GM21619 (cell line): ENCODE measurements around the gene KRTAP13-3.

Experiments used
- ATAC-seq: cut with Tn5 transposase; IDR thresholded peaks from one replicate; pipeline ENCODE4 v1.9.1; 2021; ENCODE audit not compliant: unreplicated experiment

Gene KRTAP13-3

GRCh38 chr21:30425826-30426225 is at the start of gene KRTAP13-3:
Gene KRTAP13-3 (minus strand): TSS chr21:30425926. CDS start chr21:30425912, 14 bp downstream.
- ATAC-seq: no peak

GRCh38 chr21:30468900-30469714 is 43.4 kb upstream of the KRTAP13-3 start:
- no peak for ATAC-seq

- ATAC-seq: no peak
Observed at GRCh38 chr21:30463713-30464112, 38.0 kb upstream of the KRTAP13-3 start.

- ATAC-seq: no peak
Observed at GRCh38 chr21:30448514-30448913, 22.8 kb upstream of the KRTAP13-3 start.

- no peak for ATAC-seq
Observed at GRCh38 chr21:30447056-30447455, 21.3 kb upstream of the KRTAP13-3 start.

- ATAC-seq: no peak
Observed at GRCh38 chr21:30444204-30444603, 18.5 kb upstream of the KRTAP13-3 start.

GRCh38 chr21:30443226-30443625 is 17.5 kb upstream of the KRTAP13-3 start:
- ATAC-seq: no peak

GRCh38 chr21:30439975-30440374 is 14.2 kb upstream of the KRTAP13-3 start, which contains the start of gene KRTAP15-1:
Gene KRTAP15-1 (plus strand): TSS chr21:30440275. CDS start chr21:30440328, 53 bp downstream.
- no peak for ATAC-seq

- ATAC-seq: no peak
Observed at GRCh38 chr21:30437010-30437565, 11.4 kb upstream of the KRTAP13-3 start.

GRCh38 chr21:30434033-30434631 is 8.4 kb upstream of the KRTAP13-3 start:
- no peak for ATAC-seq

GRCh38 chr21:30430170-30430655 is 4.5 kb upstream of the KRTAP13-3 start, which contains the start of gene KRTAP13-4:
Gene KRTAP13-4 (plus strand): TSS chr21:30430220. CDS start chr21:30430276, 56 bp downstream.
- ATAC-seq: no peak

GRCh38 chr21:30426731-30427130 is 1.0 kb upstream of the KRTAP13-3 start:
- ATAC-seq: no peak

GRCh38 chr21:30415993-30416392 is 9.7 kb downstream of the KRTAP13-3 start:
- ATAC-seq: no peak

GRCh38 chr21:30408782-30409494 is 16.8 kb downstream of the KRTAP13-3 start:
- no peak for ATAC-seq

- ATAC-seq: no peak
Observed at GRCh38 chr21:30395731-30396130, 30.0 kb downstream of the KRTAP13-3 start, which contains the start of gene KRTAP13-1. Gene KRTAP13-1 (plus strand): TSS chr21:30396031. CDS start chr21:30396087, 56 bp downstream.

- ATAC-seq: no peak
Observed at GRCh38 chr21:30391492-30392025, 34.2 kb downstream of the KRTAP13-3 start.

GRCh38 chr21:30382201-30382600 is 43.5 kb downstream of the KRTAP13-3 start:
- no peak for ATAC-seq
